Endothelial cell of umbilical vein (primary cell): Measurements from ENCODE around the gene FNDC5. TPM values are rescaled to one million over a fixed set of nuclear protein-coding genes. Genes with fewer than 3 reads are reported as not detected.

Experiments used
- BruUV-seq: library from RNA; stranded (reverse); fragments of 400-500 nt; replicated peaks from 2 replicates; lab custom pipeline; 2021; lab: Mats Ljungman, UMichigan
- CTCF ChIA-PET: fragments of 300-600, 350-600 bp; sonication (Branson Sonifier 250); formaldehyde crosslinking; loops from one replicate; lab custom pipeline; 2021; ENCODE audit warnings: antibody characterized with exemption, inconsistent platforms; lab: Charles Lee
- POLR2A ChIA-PET: fragments of 300-600, 350-600 bp; sonication (Branson Sonifier 250); formaldehyde crosslinking; loops from one replicate; lab custom pipeline; 2021; ENCODE audit warnings: antibody characterized with exemption, inconsistent platforms; lab: Charles Lee
- DNase-seq: peaks from one replicate; pipeline ENCODE4 v3.0.0-alpha.2; 2011; ENCODE audit warnings: low read depth, low spot score
- FAIRE-seq: peaks from 2 replicates; lab custom pipeline; 2011; peaks lifted over from hg19 to GRCh38; lab: Jason Lieb, UNC
- H2AFZ ChIP-seq: 2 replicates; pipeline ENCODE4 v1.6.0; 2012; ENCODE audit warnings: low read depth, low read length, control low read depth, inconsistent platforms
- H3K27ac ChIP-seq: 2 replicates; pipeline ENCODE4 v1.5.1; 2011; ENCODE audit warnings: low read depth, mild to moderate bottlenecking, control low read depth, low read length, moderate library complexity; ENCODE audit not compliant: insufficient read depth
- H3K27me3 ChIP-seq, 2 experiments: 2 replicates each; pipeline versions ENCODE4 v1.6.0 to v1.6.1; 2011; ENCODE audit warnings: low read length in 2 of 2, mixed read lengths in 1 of 2; ENCODE audit not compliant: control insufficient read depth in 2 of 2, insufficient read depth in 2 of 2
- H3K36me3 ChIP-seq, 2 experiments: 2 replicates in 1 of 2; 3 replicates in 1 of 2; pipeline ENCODE4 v1.5.1; 2011; ENCODE audit warnings: low read length in 2 of 2, mild to moderate bottlenecking in 1 of 2, moderate library complexity in 1 of 2; ENCODE audit not compliant: control insufficient read depth in 2 of 2, insufficient read depth in 2 of 2; ENCODE audit errors: extremely low read depth in 1 of 2
- H3K4me1 ChIP-seq: 3 replicates; pipeline ENCODE4 v1.5.1; 2011; ENCODE audit warnings: mild to moderate bottlenecking, low read length; ENCODE audit not compliant: control insufficient read depth, insufficient read depth; ENCODE audit errors: extremely low read depth
- H3K4me2 ChIP-seq: 2 replicates; pipeline ENCODE4 v1.6.1; 2011; ENCODE audit warnings: low read length, control low read depth, mixed read lengths; ENCODE audit not compliant: insufficient read depth
- H3K4me3 ChIP-seq, 3 experiments: fragments of 200-600 bp in 1 of 3; sonication (generic), shearing (Covaris generic) in 1 of 3; replicated peaks in 1 of 3; 2 replicates each; pipeline ENCODE4 v1.5.1; 2011 to 2016; ENCODE audit warnings: control low read depth in 3 of 3, low read length in 3 of 3, mild to moderate bottlenecking in 2 of 3, inconsistent platforms in 1 of 3, low read depth in 1 of 3, moderate library complexity in 1 of 3; ENCODE audit not compliant: insufficient read depth in 1 of 3
- H3K79me2 ChIP-seq: 2 replicates; pipeline ENCODE4 v1.6.0; 2012; ENCODE audit warnings: low read length, inconsistent platforms; ENCODE audit not compliant: control insufficient read depth, insufficient read depth
- H3K9ac ChIP-seq: replicated peaks from 2 replicates; pipeline ENCODE3; 2011; ENCODE audit warnings: low read length, control low read depth; ENCODE audit not compliant: insufficient read depth; ENCODE audit errors: extremely low read depth
- H3K9me1 ChIP-seq: replicated peaks from 3 replicates; pipeline ENCODE4 v1.6.0; 2011; ENCODE audit warnings: mild to moderate bottlenecking, low read length; ENCODE audit not compliant: control insufficient read depth, insufficient read depth; ENCODE audit errors: extremely low read depth
- H3K9me3 ChIP-seq: replicated peaks from 2 replicates; pipeline ENCODE4 v1.5.1; 2012; ENCODE audit warnings: low read length, inconsistent platforms; ENCODE audit not compliant: control insufficient read depth, insufficient read depth
- H4K20me1 ChIP-seq: replicated peaks from 2 replicates; pipeline ENCODE3; 2011; ENCODE audit warnings: mild to moderate bottlenecking, low read length; ENCODE audit not compliant: control insufficient read depth, insufficient read depth; ENCODE audit errors: extremely low read depth
- EZH2 ChIP-seq: IDR thresholded peaks from 2 replicates; pipeline ENCODE4 v1.6.1; 2012; ENCODE audit warnings: borderline replicate concordance, low read depth, mild to moderate bottlenecking, moderate library complexity, low read length, inconsistent platforms; ENCODE audit not compliant: severe bottlenecking
- FOS ChIP-seq: IDR thresholded peaks from 2 replicates; pipeline ENCODE4 v1.6.1; 2011; ENCODE audit warnings: mild to moderate bottlenecking, low read length, moderate library complexity, borderline replicate concordance; ENCODE audit not compliant: insufficient read depth
- GATA2 ChIP-seq: IDR thresholded peaks from 2 replicates; pipeline ENCODE4 v1.7.0; 2011; ENCODE audit warnings: low read depth, mild to moderate bottlenecking, moderate library complexity, mixed read lengths, low read length; ENCODE audit not compliant: insufficient read length, insufficient read depth
- JUN ChIP-seq: IDR thresholded peaks from 2 replicates; pipeline ENCODE4 v1.6.1; 2011; ENCODE audit warnings: borderline replicate concordance, low read depth; ENCODE audit not compliant: insufficient read length, insufficient read depth
- MYC ChIP-seq: IDR thresholded peaks from one replicate; pipeline ENCODE4 v1.6.1; 2011; ENCODE audit warnings: mild to moderate bottlenecking, low read depth, low read length
- POLR2A ChIP-seq: IDR thresholded peaks from 2 replicates; pipeline ENCODE4 v1.6.1; 2012; ENCODE audit warnings: low read depth, mild to moderate bottlenecking, control low read depth, low read length
- POLR2AphosphoS5 ChIP-seq: IDR thresholded peaks from 2 replicates; pipeline ENCODE4 v1.6.1; 2012; ENCODE audit warnings: low read depth, mild to moderate bottlenecking, control low read depth, low read length, moderate library complexity; ENCODE audit not compliant: insufficient read depth
- dilution Hi-C: fragments of 300-500 bp; cut with MboI; formaldehyde crosslinking; loops from one replicate; pipeline ENCODE4 v1.15.0; 2019; ENCODE audit warnings: low sequenced_read_pairs; ENCODE audit not compliant: extremely low pct_ligation_motif_present
- intact Hi-C: fragments of 100-400 bp; cut with micrococcal nuclease; formaldehyde crosslinking; loops from one replicate; pipeline ENCODE4 v1.10.0; 2022
- polyA plus RNA-seq, 4 experiments: library from polyadenylated mRNA; depleted of rRNA in 3 of 4; stranded (reverse) in 3 of 4; unstranded in 1 of 4; fragments of >200 nt; gene quantifications; 2 replicates each; pipeline versions ENCODE4 v1.2.1 to v1.2.3, GENCODE V29; 2011 to 2012; ENCODE audit warnings: missing spikeins in 1 of 4
- total RNA-seq: library from RNA; stranded (reverse); gene quantifications from 2 replicates; pipeline ENCODE4 v1.2.3, GENCODE V29; 2021
- TF ChIP-seq, protein P1 (sequence below), 2 donors: IDR thresholded peaks; 1 replicate in 1 of 2; 2 replicates in 1 of 2; pipeline ENCODE4 v1.5.1; 2011; ENCODE audit warnings: low read length in 2 of 2, mild to moderate bottlenecking in 2 of 2, moderate library complexity in 2 of 2, control low read depth in 1 of 2, inconsistent platforms in 1 of 2, low read depth in 1 of 2; ENCODE audit not compliant: insufficient read depth in 1 of 2; ENCODE audit errors: extremely low read depth in 1 of 2
- TF ChIP-seq, protein P2 (sequence below): IDR thresholded peaks from 2 replicates; pipeline ENCODE4 v1.6.1; 2011; ENCODE audit not compliant: insufficient read depth, insufficient read length

The FNDC5 gene
- total and polyA plus RNA-seq, 2 donors (not counting 3 experiments of a cell fraction or from before 2014, with no cell fraction given): 0.14 to 0.64 TPM

DNA sequence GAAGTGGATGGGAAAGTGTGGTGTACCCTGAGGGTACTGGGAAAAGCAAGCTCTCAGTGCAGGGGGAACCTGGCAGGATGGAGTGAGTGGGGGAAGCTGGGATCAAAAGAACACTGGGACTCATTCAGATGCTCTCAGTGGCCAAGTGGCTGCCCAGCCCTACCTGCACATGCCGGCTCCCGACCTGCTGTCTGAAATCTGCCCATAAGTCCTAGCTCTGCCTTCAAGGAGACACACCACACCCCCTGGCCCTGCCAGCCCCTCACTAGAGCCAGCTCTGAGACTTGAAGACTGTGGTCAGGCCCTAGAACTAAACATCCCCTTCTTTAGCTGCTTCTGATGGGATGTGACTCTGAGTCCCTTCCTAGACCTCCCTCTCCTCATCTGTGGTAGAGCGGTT is 28.2 kb upstream of the FNDC5 start:
- CTCF ChIA-PET: interaction anchor here (1.4 kb wide), 1 partner anchor 12 kb away, joined by 5 read pairs; no protein-coding TSS in a partner anchor
- H3K79me2 ChIP-seq: no peaks in the 10 kb centered on the region
- H3K4me2 ChIP-seq: no peak overlapping the region
- no TSS peak for BruUV-seq
- TF ChIP-seq GATA2: no peak
- no peak for TF ChIP-seq FOS
- TF ChIP-seq, protein P1, sequence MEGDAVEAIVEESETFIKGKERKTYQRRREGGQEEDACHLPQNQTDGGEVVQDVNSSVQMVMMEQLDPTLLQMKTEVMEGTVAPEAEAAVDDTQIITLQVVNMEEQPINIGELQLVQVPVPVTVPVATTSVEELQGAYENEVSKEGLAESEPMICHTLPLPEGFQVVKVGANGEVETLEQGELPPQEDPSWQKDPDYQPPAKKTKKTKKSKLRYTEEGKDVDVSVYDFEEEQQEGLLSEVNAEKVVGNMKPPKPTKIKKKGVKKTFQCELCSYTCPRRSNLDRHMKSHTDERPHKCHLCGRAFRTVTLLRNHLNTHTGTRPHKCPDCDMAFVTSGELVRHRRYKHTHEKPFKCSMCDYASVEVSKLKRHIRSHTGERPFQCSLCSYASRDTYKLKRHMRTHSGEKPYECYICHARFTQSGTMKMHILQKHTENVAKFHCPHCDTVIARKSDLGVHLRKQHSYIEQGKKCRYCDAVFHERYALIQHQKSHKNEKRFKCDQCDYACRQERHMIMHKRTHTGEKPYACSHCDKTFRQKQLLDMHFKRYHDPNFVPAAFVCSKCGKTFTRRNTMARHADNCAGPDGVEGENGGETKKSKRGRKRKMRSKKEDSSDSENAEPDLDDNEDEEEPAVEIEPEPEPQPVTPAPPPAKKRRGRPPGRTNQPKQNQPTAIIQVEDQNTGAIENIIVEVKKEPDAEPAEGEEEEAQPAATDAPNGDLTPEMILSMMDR (IDR thresholded peaks at IDR 0.05; ENCODE audit: extremely low read depth in 1 of 2, insufficient read depth in 1 of 2, low read depth in 1 of 2, low read length in 2 of 2): no peak
- TF ChIP-seq POLR2A: no peak
- TF ChIP-seq, protein P2, sequence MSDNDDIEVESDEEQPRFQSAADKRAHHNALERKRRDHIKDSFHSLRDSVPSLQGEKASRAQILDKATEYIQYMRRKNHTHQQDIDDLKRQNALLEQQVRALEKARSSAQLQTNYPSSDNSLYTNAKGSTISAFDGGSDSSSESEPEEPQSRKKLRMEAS: no peak
- no peak for TF ChIP-seq JUN
- TF ChIP-seq EZH2: no peak
- no peak for TF ChIP-seq POLR2AphosphoS5
- no peak for TF ChIP-seq MYC
- intact Hi-C loops (no loop called here), dilution Hi-C loops (no loop called here)
- no peak overlapping the region for H2AFZ ChIP-seq
- POLR2A ChIA-PET: no interaction called here
- H3K4me1 ChIP-seq: peaks cover 13% of the 10 kb centered on the region
- no peak overlapping the region for H3K4me3 ChIP-seq
- H3K27ac ChIP-seq: no peak overlapping the region
- H4K20me1 ChIP-seq: no peaks in the 10 kb centered on the region
- no peaks in the 10 kb centered on the region for H3K9me1 ChIP-seq
- H3K9ac ChIP-seq: no peak overlapping the region
- H3K27me3 ChIP-seq: peaks cover 0 to 3% of the 10 kb centered on the region in 2 experiments
- H3K9me3 ChIP-seq: no peaks in the 10 kb centered on the region
- H3K36me3 ChIP-seq: no peaks in the 10 kb centered on the region
- FAIRE-seq (no peak), DNase-seq (no peak)
